NCI-H128 (cell line): ENCODE measurements around the gene ACTL7B.
"Not testable (repeated sequence)": the region's sequence is repeated elsewhere in the genome, so short reads cannot be mapped to it uniquely, and the experiment has no call there.

ENCODE experiments used
- DNase-seq: peaks from one replicate; lab custom pipeline; 2025; ENCODE audit not compliant: unreplicated experiment; lab: John Stamatoyannopoulos, UW

ACTL7B gene

DNA sequence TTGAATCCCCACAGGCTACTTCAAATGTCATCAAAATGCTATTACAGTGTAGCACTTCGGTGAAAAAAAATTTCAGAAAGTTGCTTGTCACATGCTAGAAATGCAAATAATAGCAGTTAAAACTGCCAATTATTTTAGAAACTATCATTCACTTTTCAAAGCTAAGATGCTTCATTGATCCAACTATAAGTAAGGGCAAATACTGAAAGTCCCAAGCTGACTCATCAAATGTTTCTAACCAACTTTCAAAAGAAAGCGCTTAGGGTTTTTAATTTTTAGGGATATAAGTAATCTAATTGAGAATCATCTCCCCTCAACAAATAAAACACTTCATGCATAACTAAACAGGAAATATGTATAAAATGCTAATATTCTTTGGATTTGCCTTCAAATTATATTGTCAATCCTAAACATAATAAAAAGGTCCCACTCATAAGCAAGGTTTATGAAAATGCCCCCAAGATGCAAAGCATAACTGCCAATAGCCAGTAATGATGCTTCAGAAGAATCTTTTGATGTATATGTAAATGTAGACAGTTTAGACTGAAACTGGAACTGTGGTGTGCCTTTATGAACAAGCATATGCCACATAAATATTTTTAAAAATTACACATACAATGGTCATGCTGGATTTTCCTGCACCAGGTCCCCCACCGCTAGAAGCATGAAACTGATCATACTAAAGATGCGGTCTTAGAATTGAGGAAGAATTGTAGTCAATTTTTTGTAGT lies 18.4 kb upstream of the ACTL7B start:
- no peak for DNase-seq

DNA sequence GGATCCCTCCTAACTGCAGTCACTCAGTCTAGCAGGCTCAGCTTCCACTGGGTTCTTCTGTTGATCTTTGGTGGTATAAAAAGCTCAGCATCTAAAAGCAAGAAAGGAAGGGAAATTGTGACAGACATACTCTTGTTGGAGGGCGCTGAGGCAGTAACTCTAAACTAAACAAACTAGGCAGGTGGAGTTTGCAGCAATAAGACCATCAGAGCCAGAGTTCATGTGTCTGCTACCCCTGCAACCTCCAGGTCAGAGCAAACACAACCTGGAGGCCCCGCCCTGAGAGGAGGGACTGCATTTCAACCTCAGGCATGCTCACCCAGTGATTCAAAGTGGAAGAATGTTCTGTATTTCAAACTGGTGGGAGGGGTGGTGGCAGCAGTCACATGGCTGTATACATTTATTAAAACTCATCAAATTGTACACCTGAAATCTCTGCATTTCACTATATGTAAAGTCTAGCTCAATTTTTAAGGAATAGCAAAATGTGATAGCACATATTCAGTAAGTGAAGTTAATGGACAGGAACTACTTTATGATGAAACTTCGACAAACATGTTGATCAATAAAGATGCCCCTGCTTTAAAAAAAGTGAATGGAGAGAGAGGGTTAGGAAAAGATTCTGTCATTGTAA lies 13.4 kb upstream of the ACTL7B start:
- no peak for DNase-seq

- DNase-seq = no peak
Observed at GRCh38 chr9:108867829-108868228, 12.0 kb upstream of the ACTL7B start.

DNA sequence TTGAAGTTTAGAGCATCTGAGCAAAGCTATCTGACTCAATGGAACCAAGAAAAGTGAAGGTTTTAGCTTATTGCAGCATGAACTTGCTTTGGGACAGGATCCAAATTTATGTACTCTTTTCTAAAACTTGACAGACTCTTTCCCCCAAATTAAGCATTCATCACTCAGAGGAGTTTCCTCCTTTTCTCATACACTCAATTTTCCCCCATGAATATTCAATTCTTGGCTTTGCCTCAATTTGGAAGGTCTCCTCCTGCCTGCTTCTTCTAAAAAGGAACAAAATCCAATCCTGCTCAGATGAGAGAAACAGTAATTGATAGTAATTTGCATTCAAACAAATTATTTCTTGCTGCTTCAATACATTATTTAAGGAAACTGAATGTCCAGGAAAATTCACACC lies 11.3 kb upstream of the ACTL7B start:
- no peak for DNase-seq

DNA sequence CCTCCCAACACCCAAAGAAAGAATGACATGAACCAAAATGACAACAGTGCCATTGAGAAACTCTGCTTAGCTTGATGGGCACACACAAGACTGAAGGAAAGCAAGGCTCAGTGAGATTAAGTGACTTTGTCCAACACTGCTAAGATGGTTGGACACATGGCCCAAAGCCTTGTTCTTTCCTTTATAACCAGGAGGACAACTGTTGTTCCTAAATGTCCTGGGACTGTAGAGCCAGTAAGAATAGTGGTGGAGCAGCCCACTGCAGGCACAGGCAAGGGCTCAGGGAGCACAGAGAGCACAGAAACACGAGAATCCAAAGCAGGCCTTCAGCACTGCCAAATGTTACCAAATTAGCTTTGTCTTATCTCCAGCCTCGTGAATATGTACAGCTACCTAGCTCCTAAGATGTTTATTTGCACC lies 10.2 kb upstream of the ACTL7B start:
- no peak for DNase-seq

DNA sequence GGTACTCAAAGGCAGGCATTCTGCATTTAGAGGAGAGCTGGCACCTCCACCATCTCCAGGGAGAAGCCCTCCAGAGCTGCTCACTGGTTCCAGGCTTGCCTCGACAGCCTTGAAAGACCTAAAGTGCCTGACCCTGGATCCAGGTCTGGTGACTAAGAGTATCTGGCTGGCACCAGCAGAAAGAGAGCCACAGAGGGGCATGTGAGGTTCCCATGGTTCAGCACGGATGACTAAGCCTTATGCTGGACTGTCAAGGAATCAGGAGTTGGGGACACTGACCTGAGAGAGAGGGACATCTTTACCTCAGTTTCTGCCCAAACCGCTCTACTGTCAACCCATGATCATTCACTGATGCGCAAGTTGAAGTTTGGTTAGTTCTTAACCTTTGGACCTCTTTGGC lies 9.3 kb upstream of the ACTL7B start:
- no peak for DNase-seq

GRCh38 chr9:108864446-108864845 lies 8.7 kb upstream of the ACTL7B start:
- DNase-seq = no peak

- no peak for DNase-seq
Observed at GRCh38 chr9:108863891-108864290, 8.1 kb upstream of the ACTL7B start.

DNA sequence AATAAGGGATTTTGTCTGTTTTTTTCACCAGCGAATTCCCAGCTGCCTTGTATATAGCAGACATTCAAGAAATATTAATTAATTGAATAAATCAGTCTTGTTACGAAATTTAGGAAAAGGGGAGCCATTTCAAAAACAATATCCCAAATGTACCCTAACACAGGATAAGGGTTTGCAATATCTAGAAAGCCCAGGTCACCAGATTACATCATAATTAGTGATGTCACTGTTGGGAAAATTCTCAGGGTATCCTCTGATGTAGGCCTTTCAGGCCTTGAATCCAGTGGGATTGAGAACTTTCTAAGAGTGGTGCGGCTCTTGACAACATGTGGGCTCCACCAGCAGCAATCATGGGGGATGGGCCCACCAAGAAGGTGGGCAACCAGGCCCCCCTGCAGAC lies 6.2 kb upstream of the ACTL7B start, which contains the start of gene ACTL7A:
Gene ACTL7A, plus strand, starts transcription at position 270 of the 400 bp plus-strand sequence. Its CDS starts 57 bp downstream, at position 327.
- no peak for DNase-seq

GRCh38 chr9:108861464-108861863 lies 5.7 kb upstream of the ACTL7B start:
- DNase-seq = no peak

DNA sequence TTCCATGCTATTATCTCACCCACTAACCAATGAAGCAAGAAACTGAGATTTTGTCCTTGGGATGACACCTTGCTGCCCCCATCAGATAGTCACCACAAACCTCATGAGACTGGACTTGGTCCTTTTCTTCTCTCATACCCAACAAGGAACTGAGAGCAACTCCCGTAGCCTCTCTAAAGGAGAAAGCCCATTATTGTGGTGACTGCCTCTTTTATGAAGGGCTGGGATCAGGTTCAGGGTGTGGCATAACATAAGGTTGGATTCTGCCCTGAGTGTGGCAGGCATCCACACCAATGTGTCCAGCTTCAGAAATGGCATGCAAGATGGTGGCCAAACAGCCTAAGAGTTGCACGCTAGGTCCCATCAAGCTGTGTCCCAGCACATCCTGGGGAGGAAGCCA lies 5.0 kb upstream of the ACTL7B start:
- no peak for DNase-seq

GRCh38 chr9:108860354-108860753 lies 4.6 kb upstream of the ACTL7B start:
- no peak for DNase-seq

DNA sequence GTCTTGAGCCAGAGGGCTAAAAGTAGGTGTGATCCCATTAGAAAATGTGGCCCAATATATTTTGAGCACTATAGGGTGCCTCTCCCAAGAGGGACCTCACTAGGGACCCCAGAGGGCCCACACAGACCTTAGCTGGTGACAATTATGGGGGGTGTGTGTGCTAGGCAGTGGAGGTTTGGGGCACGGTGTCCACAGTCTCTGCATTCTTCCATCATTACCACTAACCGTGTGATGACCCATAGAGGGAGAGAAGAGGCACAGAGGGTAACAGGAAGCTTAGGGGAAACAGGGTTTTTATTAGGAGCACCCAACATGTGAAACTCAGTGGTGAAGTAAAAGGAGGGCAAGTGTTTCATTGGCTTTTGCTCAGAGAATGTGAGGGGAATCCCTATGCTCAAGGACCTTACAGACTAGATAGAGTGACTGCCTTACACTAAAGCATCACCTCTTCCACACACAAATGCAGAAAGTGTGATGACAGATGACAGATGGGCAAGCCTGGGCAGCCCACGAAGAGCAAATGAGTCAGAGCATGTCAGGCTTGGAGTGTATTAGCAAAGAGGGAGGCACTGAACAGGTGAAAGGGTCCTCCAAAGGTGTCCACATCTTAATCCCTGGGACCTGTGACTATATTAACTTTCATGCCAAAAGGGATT lies 3.8 kb upstream of the ACTL7B start:
- no peak for DNase-seq

DNA sequence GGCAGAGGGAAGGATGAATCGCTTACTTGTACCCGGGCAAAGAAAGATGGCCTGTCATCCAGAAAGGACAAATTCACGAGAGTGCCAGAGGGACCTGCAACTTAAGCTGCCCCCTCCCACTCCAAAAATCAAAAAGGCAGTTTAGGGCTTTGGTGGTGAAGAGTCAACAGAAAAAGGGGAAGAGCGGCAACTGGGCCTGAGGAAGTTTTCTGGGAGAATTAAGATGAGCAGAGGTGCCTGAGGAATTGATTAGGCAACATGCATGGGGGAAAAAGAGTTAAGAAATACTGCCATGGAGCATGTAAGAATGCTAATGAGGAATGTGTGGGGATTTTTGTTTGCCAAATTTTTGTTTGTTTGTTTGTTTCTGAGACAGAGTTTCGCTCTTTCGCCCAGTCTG lies 1.8 kb upstream of the ACTL7B start:
- DNase-seq = no peak

DNA sequence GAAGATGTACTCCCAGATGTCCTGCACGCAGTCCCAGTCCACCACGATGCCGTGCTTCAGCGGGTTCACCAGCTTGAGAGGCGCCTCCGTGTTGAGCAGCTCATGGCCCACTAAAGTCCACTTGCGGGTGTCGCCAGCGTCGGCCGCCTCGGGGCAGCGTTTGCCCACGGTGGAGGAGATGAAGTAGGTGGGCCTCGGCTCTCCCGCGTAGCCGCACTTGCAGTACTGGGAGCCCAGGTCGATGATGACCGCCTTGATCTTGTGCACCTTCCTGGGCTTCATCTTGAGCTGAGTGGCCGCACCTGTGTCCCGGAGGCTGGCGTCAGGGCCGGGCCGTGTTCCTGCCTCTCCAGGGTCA lies 278 bp downstream of the ACTL7B start:
- no peak for DNase-seq

GRCh38 chr9:108854641-108855528 lies 901 bp downstream of the ACTL7B start:
- no peak for DNase-seq

- no peak for DNase-seq
Observed at GRCh38 chr9:108854094-108854493, 1.7 kb downstream of the ACTL7B start.

GRCh38 chr9:108852079-108852478 lies 3.7 kb downstream of the ACTL7B start:
- no peak for DNase-seq

DNA sequence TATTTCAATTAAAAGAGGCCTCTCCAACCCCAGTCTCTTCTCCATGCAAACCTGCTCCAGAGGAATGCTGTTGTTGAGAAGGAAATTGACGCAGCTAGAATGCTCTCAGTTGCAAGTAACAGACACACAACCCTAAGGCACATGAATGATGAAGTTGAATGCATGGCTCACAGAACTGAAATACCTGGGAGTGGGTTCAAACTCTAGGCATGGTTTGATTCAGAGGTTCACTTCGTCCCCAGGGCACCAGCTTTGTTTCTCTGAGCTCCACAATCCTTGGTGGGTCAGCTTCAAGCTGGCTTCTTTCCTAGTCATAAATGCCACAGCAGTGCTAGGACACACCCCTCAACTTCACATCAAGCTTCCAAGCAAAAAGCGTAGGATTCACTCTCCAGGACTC lies 4.6 kb downstream of the ACTL7B start:
- DNase-seq = no peak

DNA sequence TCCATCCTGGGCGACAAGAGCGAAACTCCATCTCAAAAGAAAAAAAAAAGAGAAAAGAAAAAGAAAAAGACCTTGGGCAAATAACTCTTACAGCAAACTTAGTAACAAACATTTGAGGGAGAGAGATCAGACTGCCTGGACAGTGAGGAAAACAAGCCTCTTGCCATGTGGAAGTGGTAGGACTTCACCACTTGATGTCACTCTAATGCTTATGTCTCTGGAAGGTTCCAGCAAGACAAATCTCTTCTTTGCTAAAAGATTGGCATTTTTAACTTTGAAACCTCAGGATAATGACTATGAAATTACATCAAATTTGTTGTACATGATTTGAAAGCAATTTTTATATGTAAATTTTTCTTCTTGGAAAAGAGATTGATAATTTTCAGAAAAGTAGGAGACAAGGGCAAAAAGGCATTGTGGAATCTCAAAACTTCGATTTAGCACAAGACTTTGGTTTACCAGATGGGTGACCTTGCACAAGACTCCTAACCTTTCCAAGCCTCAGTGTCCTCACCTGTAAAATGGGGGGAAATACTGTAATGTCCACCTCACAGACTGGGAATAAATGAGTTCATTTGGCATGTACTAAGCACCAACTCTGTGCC lies 5.4 kb downstream of the ACTL7B start:
- DNase-seq = no peak

DNA sequence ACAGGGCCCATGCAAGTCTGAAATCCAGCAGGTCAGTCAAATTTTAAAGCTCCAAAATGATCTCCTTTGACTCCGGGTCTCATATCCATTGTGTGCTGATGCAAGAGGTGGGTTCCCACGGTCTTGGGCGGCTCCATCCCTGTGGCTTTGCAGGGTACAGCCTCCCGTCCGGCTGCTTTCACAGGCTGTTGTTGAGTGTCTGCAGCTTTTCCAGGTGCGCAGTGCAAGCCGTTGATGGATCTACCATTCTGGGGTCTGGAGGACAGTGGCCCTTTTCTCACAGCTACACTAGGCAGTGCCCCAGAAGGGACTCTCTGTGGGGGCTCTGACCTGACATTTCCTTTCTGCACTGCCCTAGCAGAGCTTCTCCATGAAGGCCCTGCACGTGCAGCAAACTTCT lies 7.5 kb downstream of the ACTL7B start:
- DNase-seq = not testable (repeated sequence)
